ENCODE measurements around the gene CHRNB2.

- TF ChIP-seq, protein P1, sequence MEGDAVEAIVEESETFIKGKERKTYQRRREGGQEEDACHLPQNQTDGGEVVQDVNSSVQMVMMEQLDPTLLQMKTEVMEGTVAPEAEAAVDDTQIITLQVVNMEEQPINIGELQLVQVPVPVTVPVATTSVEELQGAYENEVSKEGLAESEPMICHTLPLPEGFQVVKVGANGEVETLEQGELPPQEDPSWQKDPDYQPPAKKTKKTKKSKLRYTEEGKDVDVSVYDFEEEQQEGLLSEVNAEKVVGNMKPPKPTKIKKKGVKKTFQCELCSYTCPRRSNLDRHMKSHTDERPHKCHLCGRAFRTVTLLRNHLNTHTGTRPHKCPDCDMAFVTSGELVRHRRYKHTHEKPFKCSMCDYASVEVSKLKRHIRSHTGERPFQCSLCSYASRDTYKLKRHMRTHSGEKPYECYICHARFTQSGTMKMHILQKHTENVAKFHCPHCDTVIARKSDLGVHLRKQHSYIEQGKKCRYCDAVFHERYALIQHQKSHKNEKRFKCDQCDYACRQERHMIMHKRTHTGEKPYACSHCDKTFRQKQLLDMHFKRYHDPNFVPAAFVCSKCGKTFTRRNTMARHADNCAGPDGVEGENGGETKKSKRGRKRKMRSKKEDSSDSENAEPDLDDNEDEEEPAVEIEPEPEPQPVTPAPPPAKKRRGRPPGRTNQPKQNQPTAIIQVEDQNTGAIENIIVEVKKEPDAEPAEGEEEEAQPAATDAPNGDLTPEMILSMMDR (IDR thresholded peaks at IDR 0.05; ENCODE audit: low read length) = no peak
- no peak for TF ChIP-seq EZH2 (optimal IDR thresholded peaks at IDR 0.05; ENCODE audit: low read depth, low read length)
These were observed 57.4 kb downstream of the CHRNB2 start for GRCh38 chr1:154624746-154625643.

All from MM.1S (cell line).